K562 treated with DMSO at 1 percent for 48 hours (cell line): ENCODE measurements around the gene FAM24A. TPM values are rescaled to one million over a fixed set of nuclear protein-coding genes. Genes with fewer than 3 reads are reported as not detected.

Experiments used
- total RNA-seq: library from RNA; unstranded; fragments of 300-600 nt; gene quantifications from 2 replicates; pipeline ENCODE4 v1.2.3, GENCODE V29; 2022; ENCODE audit warnings: low replicate concordance; ENCODE audit errors: extremely low read depth

The FAM24A gene, protein sequence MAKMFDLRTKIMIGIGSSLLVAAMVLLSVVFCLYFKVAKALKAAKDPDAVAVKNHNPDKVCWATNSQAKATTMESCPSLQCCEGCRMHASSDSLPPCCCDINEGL
- total RNA-seq: not detected in 2 replicates

GRCh38 chr10:122910310-122910709, at the start of gene FAM24A:
FAM24A (plus strand) TSS chr10:122910610; CDS start chr10:122911635, 1,025 bp downstream.

GRCh38 chr10:122879339-122880273, 30.8 kb upstream of the FAM24A start, which contains the start of gene FAM24B:
FAM24B (minus strand) TSS chr10:122879581; CDS start chr10:122850515, 29,066 bp downstream.

GRCh38 chr10:122953902-122954730, 43.7 kb downstream of the FAM24A start, which contains the start of gene C10orf88:
C10orf88 (minus strand) TSS chr10:122954227; CDS start chr10:122954178, 49 bp downstream.

Other genes starting within 250 kb of the FAM24A start
- not detected in 2 replicates for gene C10orf120, start 210.8 kb upstream of the FAM24A start, total RNA-seq
- gene CUZD1, start 64.8 kb upstream of the FAM24A start, total RNA-seq: not detected in 2 replicates
- not detected in 2 replicates for gene FAM24B, start 31.0 kb upstream of the FAM24A start, total RNA-seq
- gene C10orf88, start 43.6 kb downstream of the FAM24A start, total RNA-seq: not detected in 2 replicates
- gene PSTK, start 69.8 kb downstream of the FAM24A start, total RNA-seq: not detected in 2 replicates
- gene IKZF5, start 98.2 kb downstream of the FAM24A start, total RNA-seq: not detected in 2 replicates
- gene ACADSB, start 98.4 kb downstream of the FAM24A start, total RNA-seq: not detected in 2 replicates
- gene HMX3, start 225.4 kb downstream of the FAM24A start, total RNA-seq: not detected in 2 replicates
- not detected in 2 replicates for gene HMX2, start 237.5 kb downstream of the FAM24A start, total RNA-seq
- not detected in 2 replicates for gene BUB3, start 243.8 kb downstream of the FAM24A start, total RNA-seq